Stimulated activated CD8-positive, alpha-beta memory T cell treated with anti-CD3 and anti-CD28 coated beads, Interleukin-15, amount 100 ng/mL, for 4 hours (primary cell): ENCODE measurements around the gene RALGPS1.
"Not testable (repeated sequence)": the region's sequence is repeated elsewhere in the genome, so short reads cannot be mapped to it uniquely, and the experiment has no call there.

ENCODE experiments used
- DNase-seq, 2 donors: peaks; one replicate each; pipeline ENCODE4 v3.0.0-alpha.2; 2020; ENCODE audit warnings: low read depth in 2 of 2

Gene RALGPS1

DNA sequence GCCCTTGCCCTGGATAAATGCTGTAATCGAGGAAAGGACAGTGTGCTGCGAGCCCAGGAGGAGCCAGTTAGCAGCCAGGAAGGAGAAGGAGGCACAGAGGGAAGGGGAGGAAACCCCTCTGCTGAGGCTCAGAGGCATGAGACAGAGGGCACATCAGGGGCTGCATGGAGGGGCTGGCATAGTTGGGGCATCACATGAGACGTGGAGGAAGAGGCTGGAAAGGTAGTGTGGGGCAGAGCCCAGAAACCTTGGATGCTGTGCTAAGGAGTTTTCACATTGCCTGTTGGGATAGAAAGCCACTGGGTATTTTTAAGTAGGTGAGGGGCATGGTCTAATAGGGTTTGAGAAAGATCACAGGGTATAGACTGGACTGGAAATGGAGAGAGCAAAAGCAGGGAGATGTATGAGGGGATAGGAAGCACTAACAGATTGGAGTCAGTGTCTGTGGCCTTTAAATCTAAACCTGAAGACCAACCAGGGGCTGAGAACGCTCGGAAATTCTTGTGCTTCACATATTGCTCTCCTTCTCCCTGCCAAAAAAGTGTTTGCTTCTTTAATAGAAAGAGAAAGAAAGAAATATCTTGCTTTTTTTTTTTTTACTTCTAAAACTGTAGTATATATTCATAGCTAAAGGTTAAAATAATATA, 240.9 kb downstream of the RALGPS1 start:
- no peak for DNase-seq

- no peak for DNase-seq
These were observed 244.3 kb downstream of the RALGPS1 start for GRCh38 chr9:127158786-127159324.

DNA sequence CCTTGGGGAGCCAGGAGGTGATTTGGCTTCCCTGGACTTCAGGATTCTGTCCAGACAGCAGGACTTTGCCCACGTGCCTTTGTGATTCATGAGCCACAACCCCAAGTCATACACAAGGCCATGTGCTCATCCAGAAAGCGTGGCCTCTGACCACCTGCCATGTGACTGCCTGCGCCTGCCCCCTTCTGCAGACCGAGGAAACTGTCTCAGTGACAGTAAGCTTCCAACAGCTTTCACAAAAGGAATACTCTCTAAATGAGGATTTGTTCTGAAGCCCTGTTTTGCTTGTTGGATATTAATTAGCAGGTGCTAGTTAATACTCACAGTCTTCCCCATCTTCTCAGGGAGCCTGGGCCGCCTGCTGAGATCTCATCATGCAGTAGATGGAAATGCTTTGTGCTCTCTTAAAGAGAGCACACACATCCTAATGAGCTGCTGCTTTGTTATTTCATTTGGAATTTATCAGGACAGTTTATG, 244.8 kb downstream of the RALGPS1 start:
- DNase-seq: no peak

DNA sequence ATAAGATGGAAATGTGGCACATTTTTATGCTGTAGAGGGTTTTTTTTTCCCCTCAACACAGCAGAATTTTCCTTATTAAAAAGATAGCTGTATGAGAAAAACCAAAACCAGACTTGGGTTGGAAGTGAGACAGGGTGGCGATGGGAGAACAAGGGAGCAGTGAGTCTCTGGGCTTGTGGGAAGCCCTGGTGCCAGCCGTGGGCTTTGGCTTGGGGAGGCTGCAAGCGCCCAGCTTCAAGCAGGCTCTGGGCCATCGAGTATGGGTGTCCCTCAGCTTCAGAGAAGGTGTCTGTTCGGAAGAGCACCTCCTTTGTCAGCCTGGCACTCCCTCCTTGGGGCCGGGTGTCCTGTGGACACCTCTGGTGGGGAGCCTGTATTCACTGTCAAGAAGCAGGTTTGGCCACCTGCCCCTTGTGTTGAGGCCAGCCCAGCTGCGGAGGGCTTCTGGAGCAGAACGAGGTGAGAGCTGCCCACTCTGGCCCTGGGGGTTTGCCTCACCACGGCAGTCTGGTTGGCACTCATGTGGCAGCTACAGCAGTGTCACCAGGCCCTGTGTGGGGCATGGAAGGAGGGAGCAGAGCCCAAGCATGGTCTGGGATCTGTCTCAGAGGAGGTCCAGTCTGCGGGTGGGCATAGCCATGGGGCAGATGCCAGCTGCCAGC, 245.5 kb downstream of the RALGPS1 start:
- DNase-seq: no peak

GRCh38 chr9:127161081-127161624, 246.6 kb downstream of the RALGPS1 start:
- no peak for DNase-seq

DNA sequence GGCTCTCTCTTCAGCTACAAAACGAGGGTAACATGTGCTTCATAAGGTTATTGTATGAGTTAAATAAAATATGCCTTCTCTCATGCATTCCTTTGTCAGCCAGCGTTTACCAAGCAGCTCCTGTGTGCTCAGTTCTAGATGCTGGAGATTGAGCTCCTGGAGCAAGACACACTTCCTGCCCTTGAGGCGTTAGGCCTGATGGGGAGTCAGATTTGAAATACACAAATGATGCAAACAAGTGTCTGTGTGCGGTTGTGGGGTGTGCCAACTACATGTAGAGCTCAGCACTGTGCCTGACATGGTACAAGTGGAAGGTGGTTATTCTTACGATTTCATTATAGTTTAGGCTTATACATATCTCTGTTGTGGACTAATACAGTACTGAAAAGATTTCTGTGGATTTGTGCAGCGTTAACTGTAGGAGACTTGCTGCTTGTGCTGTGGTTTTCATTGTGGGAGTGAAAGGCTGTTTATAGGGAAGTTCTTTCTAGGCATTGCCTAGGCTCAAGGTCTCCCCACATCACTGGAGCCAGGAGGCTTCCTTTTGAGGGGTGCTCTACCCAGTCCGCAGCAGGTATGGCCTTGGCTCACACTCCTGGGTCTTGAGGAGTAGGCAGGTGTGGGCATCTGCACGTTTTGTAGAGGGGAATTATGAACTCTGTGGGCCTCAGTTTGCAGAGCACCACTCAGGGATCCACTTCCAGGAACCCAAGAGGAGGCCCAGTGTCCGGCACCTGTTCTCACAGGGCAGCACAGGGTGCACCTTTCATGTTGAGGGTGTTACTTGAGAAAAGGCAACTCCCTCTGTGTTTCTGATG, 247.7 kb downstream of the RALGPS1 start:
- DNase-seq: no peak

DNA sequence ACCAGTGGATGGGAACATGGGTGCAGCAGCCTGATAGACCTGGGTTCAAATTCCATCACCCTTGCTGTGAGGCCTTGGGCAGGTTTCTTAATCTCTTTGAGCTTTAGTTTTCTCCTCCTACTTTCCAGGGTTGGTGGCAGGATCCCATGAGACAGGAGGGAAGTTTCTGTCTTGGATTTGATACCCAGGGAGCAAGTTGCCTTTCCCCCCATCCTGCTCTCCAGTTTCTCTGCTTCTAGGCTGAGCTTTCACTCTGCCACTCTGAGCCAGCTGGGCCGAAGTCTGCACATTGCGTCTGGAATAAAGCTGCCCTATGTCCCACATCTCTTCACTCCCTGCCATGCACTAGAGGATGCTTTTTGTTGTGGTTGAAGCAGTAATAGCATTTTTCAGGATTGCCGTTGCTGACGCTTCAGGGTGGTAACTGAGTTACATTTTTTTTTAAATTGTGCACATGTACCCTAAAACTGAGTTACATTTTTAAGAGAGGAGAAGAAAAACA, 248.3 kb downstream of the RALGPS1 start:
- no peak for DNase-seq

GRCh38 chr9:127163409-127163808, 248.8 kb downstream of the RALGPS1 start:
- no peak for DNase-seq

GRCh38 chr9:127165116-127165515, 250.5 kb downstream of the RALGPS1 start:
- no peak for DNase-seq

- DNase-seq: no peak
These were observed 251.5 kb downstream of the RALGPS1 start for GRCh38 chr9:127166111-127166510.

- DNase-seq: no peak
These were observed 252.3 kb downstream of the RALGPS1 start for GRCh38 chr9:127166651-127167524.

- no peak for DNase-seq
These were observed 253.2 kb downstream of the RALGPS1 start for GRCh38 chr9:127167560-127168326.

DNA sequence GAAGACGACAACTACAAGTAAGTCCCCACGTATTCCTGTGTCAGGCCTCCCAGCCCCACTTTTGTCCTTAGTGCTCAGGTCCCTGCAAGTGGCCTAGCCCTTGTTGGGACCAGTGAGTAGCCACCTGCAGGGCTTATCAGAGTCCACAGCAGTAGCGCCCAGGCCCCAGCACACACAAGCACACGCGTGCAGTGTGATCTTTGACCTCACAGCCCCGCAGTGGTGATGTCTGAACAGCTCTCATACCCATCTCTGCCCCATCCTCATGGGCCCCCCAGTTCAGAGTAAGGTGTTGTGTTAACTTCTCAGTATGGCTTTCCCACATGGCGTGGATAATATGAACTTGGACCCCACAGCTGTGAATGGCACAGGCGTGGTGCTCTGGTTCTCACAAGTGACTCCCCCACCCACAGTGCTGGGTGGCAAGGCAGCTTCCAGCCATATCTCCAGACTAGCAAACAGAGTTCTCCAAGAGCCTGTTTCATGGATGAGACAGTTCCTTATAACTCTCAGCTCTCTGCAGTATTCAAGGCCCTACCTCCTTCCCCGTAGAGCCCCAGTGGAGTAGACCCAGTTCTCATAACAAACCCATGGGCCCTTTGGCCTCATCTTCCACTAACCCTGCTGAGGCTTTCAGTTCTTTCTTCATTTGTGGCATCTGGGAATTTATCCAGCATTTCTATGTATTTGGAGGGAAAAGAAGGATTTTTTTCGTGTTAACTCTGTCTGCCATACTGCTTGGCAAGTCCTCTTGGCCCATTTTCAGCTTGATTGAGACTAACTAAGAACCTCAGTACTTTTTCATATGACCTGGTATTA, 254.4 kb downstream of the RALGPS1 start:
- DNase-seq: no peak

DNA sequence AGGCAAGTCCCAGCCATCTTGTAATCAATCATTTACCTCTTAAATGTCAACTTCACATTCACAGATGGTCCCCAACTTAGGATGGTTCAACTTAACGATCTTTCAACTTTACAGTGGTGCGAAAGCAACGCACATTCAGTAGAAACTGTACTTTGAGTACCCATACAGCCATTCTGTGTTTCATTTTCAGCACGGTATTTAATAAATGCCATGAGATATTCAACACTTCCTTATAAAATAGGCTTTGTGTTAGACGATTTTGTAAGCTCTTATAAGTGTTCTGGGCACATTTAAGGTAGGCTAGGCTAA, 254.9 kb downstream of the RALGPS1 start:
- no peak for DNase-seq

DNA sequence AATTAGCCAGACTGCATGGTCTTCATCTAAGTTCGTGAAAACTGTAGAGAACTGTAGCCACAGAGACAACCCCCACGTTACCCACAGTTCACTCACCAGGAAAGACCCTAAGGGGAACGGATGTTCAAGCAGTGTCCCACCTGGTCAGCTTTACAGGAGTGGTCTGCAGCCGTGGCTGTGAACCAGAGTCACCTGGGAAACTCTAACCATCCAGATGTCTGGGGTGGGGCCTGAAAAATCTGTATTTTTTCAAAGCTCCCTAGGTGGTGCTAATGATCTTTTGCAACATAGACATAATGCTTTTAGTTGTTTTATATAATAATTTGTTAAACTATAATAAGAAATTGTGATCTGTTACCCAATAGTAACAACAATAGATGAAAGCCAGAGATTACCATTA, 255.5 kb downstream of the RALGPS1 start:
- no peak for DNase-seq

DNA sequence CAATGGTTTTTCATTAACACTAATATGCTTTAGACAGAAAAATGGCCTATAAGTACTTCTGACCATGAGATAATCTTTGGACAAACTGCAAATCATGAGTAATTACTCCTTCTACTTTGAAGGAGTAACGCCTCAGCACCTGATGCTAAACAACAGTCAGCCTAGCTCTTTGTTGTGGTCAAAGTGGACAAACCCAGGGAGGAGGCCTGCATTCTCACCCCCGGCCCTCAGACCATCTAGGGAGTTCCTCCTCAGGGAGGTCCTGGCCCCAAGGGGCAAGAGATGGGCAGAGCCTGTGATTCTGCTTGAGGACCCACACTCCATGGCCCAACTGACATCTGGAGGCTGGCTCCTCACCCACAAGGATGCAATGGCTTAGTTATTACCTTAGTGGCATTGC, 256.1 kb downstream of the RALGPS1 start:
- no peak for DNase-seq

DNA sequence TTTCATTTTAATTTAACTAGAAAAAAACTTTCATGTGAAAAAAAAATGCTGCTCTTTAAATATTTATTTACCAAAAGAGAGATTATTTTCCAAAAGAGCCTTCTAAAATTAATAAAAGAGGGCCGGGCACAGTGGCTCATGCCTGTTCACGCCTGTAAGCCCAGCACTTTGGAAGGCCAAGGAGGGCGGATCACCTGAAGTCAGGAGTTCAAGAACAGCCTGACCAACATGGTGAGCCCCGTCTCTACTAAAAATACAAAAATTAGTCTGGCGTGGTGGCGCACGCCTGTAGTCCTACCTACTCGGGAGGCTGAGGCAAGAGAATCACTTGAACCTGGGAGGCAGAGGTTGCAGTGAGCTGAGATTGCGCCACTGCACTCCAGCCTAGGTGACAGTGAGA, 256.8 kb downstream of the RALGPS1 start:
- DNase-seq: not testable (repeated sequence)

DNA sequence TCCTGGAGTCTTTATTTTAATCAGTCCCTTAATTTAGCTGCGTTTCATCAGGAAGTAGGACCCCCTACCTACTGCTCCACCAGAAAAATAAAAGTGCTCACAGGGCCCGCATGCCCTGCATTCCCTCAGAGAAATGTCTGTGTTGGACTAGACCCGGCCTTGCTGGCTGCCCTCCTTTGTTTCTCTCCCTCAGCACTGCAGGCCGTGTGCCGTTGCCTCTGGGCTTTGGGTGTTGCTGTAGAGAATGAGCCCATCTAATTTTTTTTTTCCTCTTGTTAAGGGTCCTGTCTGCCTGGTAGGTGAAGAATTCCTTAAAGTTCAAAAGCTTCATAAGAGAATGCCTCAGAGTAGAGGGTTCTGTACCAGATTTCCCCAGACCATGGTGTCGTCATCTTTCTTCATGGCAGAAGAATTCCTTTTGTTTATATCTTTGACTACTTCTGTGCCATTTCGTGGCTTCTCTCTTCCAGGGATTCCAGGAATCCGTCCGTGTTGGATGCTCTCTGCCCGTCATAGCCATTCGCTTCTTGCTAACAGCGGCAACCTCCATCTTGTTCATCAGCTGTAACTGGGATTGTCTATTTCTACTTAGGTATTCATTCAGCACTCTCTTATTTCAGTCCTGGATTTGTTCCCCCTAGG, 257.6 kb downstream of the RALGPS1 start:
- DNase-seq: no peak

DNA sequence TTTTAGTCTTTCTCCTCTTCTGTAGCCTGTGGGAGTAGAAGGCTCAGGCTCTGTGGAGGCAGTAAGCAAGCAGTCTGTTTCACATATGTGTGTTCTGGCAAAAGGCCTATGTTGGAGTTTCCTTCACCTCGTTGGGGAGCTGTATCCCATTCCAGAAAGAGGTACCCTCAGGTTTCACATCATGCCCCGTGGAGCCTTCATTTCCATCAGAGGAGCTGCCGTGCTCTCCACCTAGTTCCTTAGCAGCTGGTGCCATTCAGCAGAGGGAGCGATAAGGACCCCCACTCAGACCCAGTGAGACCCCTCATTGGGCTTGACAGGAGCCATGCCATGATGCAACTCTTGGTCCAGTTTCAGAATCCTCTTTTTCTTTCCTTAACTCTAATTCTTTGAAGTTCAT, 258.5 kb downstream of the RALGPS1 start:
- no peak for DNase-seq
